SK-N-SH treated with all-trans-retinoic acid at 6 μM for 48 hours (cell line): ENCODE results near the gene PLG.

Source experiments
- ARNTL ChIP-seq: fragments of 450-650 bp; formaldehyde crosslinking; IDR thresholded peaks from 2 replicates; pipeline ENCODE4 v1.5.0; 2020; ENCODE audit warnings: low read depth, mild to moderate bottlenecking, moderate library complexity, borderline replicate concordance
- BACH2 ChIP-seq: fragments of 250-450 bp; sonication (Bioruptor Pico); IDR thresholded peaks from 2 replicates; pipeline ENCODE4 v1.9.0; 2021; ENCODE audit warnings: mild to moderate bottlenecking, borderline replicate concordance
- CREB5 ChIP-seq: fragments of 250-450 bp; sonication (Bioruptor Pico); IDR thresholded peaks from 2 replicates; pipeline ENCODE4 v1.5.1; 2020; ENCODE audit warnings: low read depth, mild to moderate bottlenecking, moderate library complexity
- ESRRG ChIP-seq: fragments of 250-450 bp; sonication (Bioruptor Pico); IDR thresholded peaks from 2 replicates; pipeline ENCODE4 v1.6.1; 2021; ENCODE audit warnings: mild to moderate bottlenecking
- OSR1 ChIP-seq: fragments of 250-450 bp; sonication (Bioruptor Pico); IDR thresholded peaks from 2 replicates; pipeline ENCODE4 v1.8.0; 2022; ENCODE audit warnings: moderate library complexity, mild to moderate bottlenecking, inconsistent platforms
- PATZ1 ChIP-seq: fragments of 250-450 bp; sonication (Bioruptor Pico); IDR thresholded peaks from 2 replicates; pipeline ENCODE4 v1.8.0; 2020; ENCODE audit warnings: mild to moderate bottlenecking, moderate library complexity, borderline replicate concordance
- PPARA ChIP-seq: fragments of 250-450 bp; sonication (Bioruptor Pico); IDR thresholded peaks from 2 replicates; pipeline ENCODE4 v1.5.0; 2020; ENCODE audit warnings: mild to moderate bottlenecking, borderline replicate concordance
- TOX ChIP-seq: fragments of 250-450 bp; sonication (Bioruptor Pico); IDR thresholded peaks from 2 replicates; pipeline ENCODE4 v1.8.0; 2021; ENCODE audit warnings: mild to moderate bottlenecking, moderate library complexity, borderline replicate concordance
- ZC3H10 ChIP-seq: fragments of 250-450 bp; sonication (Bioruptor Pico); IDR thresholded peaks from 2 replicates; pipeline ENCODE4 v1.5.1; 2021; ENCODE audit warnings: mild to moderate bottlenecking, moderate library complexity
- ZFP3 ChIP-seq: fragments of 250-450 bp; sonication (Bioruptor Pico); IDR thresholded peaks from 2 replicates; pipeline ENCODE4 v1.5.0; 2020; ENCODE audit warnings: mild to moderate bottlenecking, moderate library complexity
- ZFP30 ChIP-seq: fragments of 450-650 bp; formaldehyde crosslinking; IDR thresholded peaks from 2 replicates; pipeline ENCODE4 v1.5.0; 2022; ENCODE audit warnings: mild to moderate bottlenecking, moderate library complexity
- ZNF565 ChIP-seq: fragments of 450-650 bp; formaldehyde crosslinking; conservative IDR thresholded peaks from 2 replicates; pipeline ENCODE4 v1.5.0; 2020; ENCODE audit warnings: low read depth, mild to moderate bottlenecking, moderate library complexity
- ZNF70 ChIP-seq: fragments of 450-650 bp; formaldehyde crosslinking; IDR thresholded peaks from 2 replicates; pipeline ENCODE4 v1.5.0; 2020; ENCODE audit warnings: mild to moderate bottlenecking, moderate library complexity

GRCh38 chr6:160662429-160662828 lies 39.6 kb upstream of the PLG start:
- TF ChIP-seq BACH2 (CRISPR knock-in tag) (no peak), CREB5 (CRISPR knock-in tag) (no peak), ZNF565 (CRISPR knock-in tag) (no peak), ZFP3 (CRISPR knock-in tag) (no peak), ESRRG (no peak), ZFP30 (CRISPR knock-in tag) (no peak), ZC3H10 (CRISPR knock-in tag) (no peak), PATZ1 (CRISPR knock-in tag) (no peak), ARNTL (CRISPR knock-in tag) (no peak), PPARA (CRISPR knock-in tag) (no peak), TOX (CRISPR knock-in tag) (no peak), ZNF70 (CRISPR knock-in tag) (no peak), OSR1 (CRISPR knock-in tag) (no peak)
